Neutrophil (primary cell): ENCODE results near the gene GATC.

Source experiments
- H3K27ac ChIP-seq: fragments of 200-600 bp; sonication (generic); 2 replicates; pipeline ENCODE4 v1.5.1; 2016; ENCODE audit warnings: mild to moderate bottlenecking, moderate library complexity
- H3K27me3 ChIP-seq: fragments of 200-600 bp; sonication (generic); 2 replicates; pipeline ENCODE4 v1.6.0; 2016; ENCODE audit warnings: mild to moderate bottlenecking
- H3K36me3 ChIP-seq: fragments of 200-600 bp; sonication (generic); 2 replicates; pipeline ENCODE4 v1.5.1; 2017
- H3K4me1 ChIP-seq, 2 experiments: fragments of 200-600 bp in 1 of 2; sonication (generic) in 1 of 2; 1 replicate in 1 of 2; 2 replicates in 1 of 2; pipeline versions ENCODE4 v1.5.1 to v1.6.1; 2013 to 2016; ENCODE audit warnings: low read depth in 1 of 2, low read length in 1 of 2, mild to moderate bottlenecking in 1 of 2, moderate library complexity in 1 of 2; ENCODE audit not compliant: control insufficient read depth in 1 of 2, insufficient read depth in 1 of 2
- H3K4me3 ChIP-seq, 2 experiments: fragments of 200-600 bp in 1 of 2; sonication (generic) in 1 of 2; 1 replicate in 1 of 2; 2 replicates in 1 of 2; pipeline ENCODE4 v1.5.1; 2013 to 2016; ENCODE audit warnings: low read depth in 1 of 2, low read length in 1 of 2, mild to moderate bottlenecking in 1 of 2, moderate library complexity in 1 of 2
- H3K9me3 ChIP-seq: fragments of 200-600 bp; sonication (generic); 2 replicates; pipeline ENCODE4 v1.5.1; 2016
- TF ChIP-seq, protein P1 (sequence below): fragments of 200-600 bp; sonication (generic); IDR thresholded peaks from 2 replicates; pipeline ENCODE4 v1.5.1; 2016; ENCODE audit warnings: antibody characterized with exemption

The GATC gene

DNA sequence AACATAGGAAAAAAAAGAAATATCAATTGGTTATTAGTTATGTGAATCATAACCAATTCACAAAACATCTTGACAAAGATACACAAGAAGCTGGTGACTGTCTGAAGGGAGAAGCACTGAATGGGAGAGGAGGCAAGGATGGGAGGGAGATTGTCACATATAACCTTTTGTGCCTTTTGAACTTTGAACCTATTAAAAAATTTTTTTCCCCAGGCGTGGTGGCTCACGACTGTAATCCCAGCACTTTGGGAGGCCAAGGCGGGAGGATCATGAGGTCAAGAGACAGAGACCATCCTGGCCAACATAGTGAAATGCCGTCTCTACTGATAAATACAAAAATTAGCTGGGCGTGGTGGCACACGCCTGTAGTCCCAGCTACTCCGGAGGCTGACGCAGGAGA, 62.3 kb downstream of the GATC start:
- TF ChIP-seq, protein P1, sequence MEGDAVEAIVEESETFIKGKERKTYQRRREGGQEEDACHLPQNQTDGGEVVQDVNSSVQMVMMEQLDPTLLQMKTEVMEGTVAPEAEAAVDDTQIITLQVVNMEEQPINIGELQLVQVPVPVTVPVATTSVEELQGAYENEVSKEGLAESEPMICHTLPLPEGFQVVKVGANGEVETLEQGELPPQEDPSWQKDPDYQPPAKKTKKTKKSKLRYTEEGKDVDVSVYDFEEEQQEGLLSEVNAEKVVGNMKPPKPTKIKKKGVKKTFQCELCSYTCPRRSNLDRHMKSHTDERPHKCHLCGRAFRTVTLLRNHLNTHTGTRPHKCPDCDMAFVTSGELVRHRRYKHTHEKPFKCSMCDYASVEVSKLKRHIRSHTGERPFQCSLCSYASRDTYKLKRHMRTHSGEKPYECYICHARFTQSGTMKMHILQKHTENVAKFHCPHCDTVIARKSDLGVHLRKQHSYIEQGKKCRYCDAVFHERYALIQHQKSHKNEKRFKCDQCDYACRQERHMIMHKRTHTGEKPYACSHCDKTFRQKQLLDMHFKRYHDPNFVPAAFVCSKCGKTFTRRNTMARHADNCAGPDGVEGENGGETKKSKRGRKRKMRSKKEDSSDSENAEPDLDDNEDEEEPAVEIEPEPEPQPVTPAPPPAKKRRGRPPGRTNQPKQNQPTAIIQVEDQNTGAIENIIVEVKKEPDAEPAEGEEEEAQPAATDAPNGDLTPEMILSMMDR: no peak
- Histone ChIP-seq H3K4me1 (no peaks in the 10 kb centered on the region), H3K27ac (no peak overlapping the region), H3K9me3 (no peaks in the 10 kb centered on the region), H3K4me3 (no peak overlapping the region), H3K36me3 (peaks cover 27% of the 10 kb centered on the region), H3K27me3 (no peaks in the 10 kb centered on the region)
